ENCODE results near the gene KLHL18.

DNA sequence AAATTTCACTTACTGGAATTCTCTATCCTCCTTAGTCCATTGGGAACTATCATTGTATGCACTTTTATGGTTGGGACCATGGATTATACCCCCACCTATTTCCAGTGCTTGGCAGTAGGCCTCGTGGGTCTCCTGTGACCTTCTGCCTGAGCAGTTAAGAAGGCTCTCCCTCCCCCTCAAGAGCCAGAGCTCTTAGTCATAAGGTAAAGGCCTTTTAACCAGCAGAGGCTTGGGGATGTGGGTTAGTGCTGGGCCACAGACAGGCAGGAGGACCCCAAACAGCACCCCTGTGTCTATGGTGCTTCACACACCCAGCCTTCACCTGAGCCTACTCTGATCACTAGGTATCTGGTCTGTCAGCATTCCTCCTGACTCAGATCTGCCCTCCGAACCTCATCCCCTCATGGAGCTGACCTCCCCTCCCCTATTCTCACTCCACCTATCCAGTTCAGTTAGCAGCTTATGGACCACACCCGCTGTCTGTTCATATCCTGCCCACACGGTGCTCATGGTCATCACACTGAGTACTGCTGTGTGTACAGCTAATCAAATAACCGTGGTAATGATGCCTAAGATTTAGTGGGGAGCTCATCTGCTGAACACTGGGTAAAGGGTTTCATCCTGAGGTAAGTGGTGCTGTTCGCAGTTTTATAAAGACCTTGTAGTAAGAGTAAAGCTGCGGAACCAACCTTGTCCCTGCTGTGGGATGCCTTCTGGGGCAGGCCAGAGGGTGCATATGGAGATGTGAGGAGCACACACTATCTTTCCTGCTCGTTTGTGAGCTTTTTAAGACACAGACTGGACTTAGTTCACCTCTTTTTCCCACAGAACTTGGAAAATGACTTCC, 40.9 kb downstream of the KLHL18 start:
- TF ChIP-seq CTCF (IDR thresholded peaks at IDR 0.05; ENCODE audit: low read length) (no peak), EZH2 (IDR thresholded peaks at IDR 0.05; ENCODE audit: borderline replicate concordance, low read length) (no peak)
